OCI-LY7 (cell line): ENCODE results near the gene METTL18. TPM values are rescaled to one million over a fixed set of nuclear protein-coding genes. Genes with fewer than 3 reads are reported as not detected.

Source experiments
- BruUV-seq: library from RNA; stranded (reverse); fragments of 400-500 nt; replicated peaks from 2 replicates; lab custom pipeline; 2021; lab: Mats Ljungman, UMichigan
- CTCF ChIA-PET: fragments of 300-600 bp; sonication (Branson Sonifier 250); formaldehyde crosslinking; loops from one replicate; lab custom pipeline; 2022; ENCODE audit warnings: antibody characterized with exemption; ENCODE audit not compliant: unreplicated experiment; lab: Charles Lee
- POLR2A ChIA-PET: fragments of 300-600 bp; sonication (Branson Sonifier 250); formaldehyde crosslinking; loops from one replicate; lab custom pipeline; 2022; ENCODE audit warnings: antibody characterized with exemption; lab: Charles Lee
- DNase-seq: peaks from one replicate; pipeline ENCODE4 v3.0.0-alpha.2; 2015; ENCODE audit warnings: low spot score
- H2AFZ ChIP-seq: fragments of 200-600 bp; sonication (generic), shearing (Covaris generic); 2 replicates; pipeline ENCODE4 v1.6.1; 2014; ENCODE audit warnings: mild to moderate bottlenecking, antibody characterized with exemption, low read length, moderate library complexity
- H3K27ac ChIP-seq: fragments of 200-600 bp; sonication (generic); 2 replicates; pipeline ENCODE4 v1.5.1; 2014; ENCODE audit warnings: mixed run types, low read depth, mild to moderate bottlenecking, moderate library complexity, low read length, inconsistent platforms; ENCODE audit not compliant: poor library complexity, severe bottlenecking
- H3K36me3 ChIP-seq: fragments of 200-600 bp; sonication (generic); 2 replicates; pipeline ENCODE4 v1.6.1; 2014; ENCODE audit warnings: mild to moderate bottlenecking, antibody characterized with exemption, low read length, moderate library complexity, mixed read lengths; ENCODE audit not compliant: insufficient read depth
- H3K4me1 ChIP-seq: fragments of 200-600 bp; sonication (generic); 2 replicates; pipeline ENCODE4 v1.5.1; 2014; ENCODE audit warnings: mild to moderate bottlenecking, low read length; ENCODE audit not compliant: insufficient read depth, poor library complexity, severe bottlenecking
- H3K4me2 ChIP-seq: fragments of 200-600 bp; sonication (generic); 2 replicates; pipeline ENCODE4 v1.6.1; 2014; ENCODE audit warnings: mild to moderate bottlenecking, low read length
- H3K4me3 ChIP-seq: fragments of 200-600 bp; sonication (generic); 2 replicates; pipeline ENCODE4 v1.5.1; 2014; ENCODE audit warnings: mild to moderate bottlenecking, low read depth, low read length; ENCODE audit not compliant: poor library complexity, severe bottlenecking
- H3K79me2 ChIP-seq: fragments of 200-600 bp; sonication (generic); 2 replicates; pipeline ENCODE4 v1.6.1; 2016; ENCODE audit warnings: low read depth, mild to moderate bottlenecking, low read length, moderate library complexity, mixed read lengths; ENCODE audit not compliant: insufficient read depth
- H3K9me2 ChIP-seq: fragments of 200-600 bp; sonication (generic); 2 replicates; pipeline ENCODE4 v1.6.1; 2016; ENCODE audit warnings: mild to moderate bottlenecking, low read length, mixed read lengths; ENCODE audit not compliant: insufficient read depth
- H3K9me3 ChIP-seq: fragments of 200-600 bp; sonication (generic); 2 replicates; pipeline ENCODE4 v1.6.1; 2014; ENCODE audit warnings: mild to moderate bottlenecking, mixed run types, low read length, mixed read lengths
- H4K20me1 ChIP-seq: fragments of 200-600 bp; sonication (generic); 2 replicates; pipeline ENCODE4 v1.6.1; 2014; ENCODE audit warnings: mild to moderate bottlenecking, antibody characterized with exemption, low read length, moderate library complexity, mixed read lengths; ENCODE audit not compliant: insufficient read depth
- EZH2phosphoT487 ChIP-seq: fragments of 200-600 bp; sonication (generic); IDR thresholded peaks from 2 replicates; pipeline ENCODE4 v1.6.1; 2018; ENCODE audit warnings: low read depth, borderline replicate concordance, mild to moderate bottlenecking, mixed run types, antibody characterized with exemption, low read length, moderate library complexity, mixed read lengths
- intact Hi-C: fragments of 100-400 bp; cut with micrococcal nuclease; formaldehyde crosslinking; loops from one replicate; pipeline ENCODE4 v1.10.0; 2022; ENCODE audit not compliant: unreplicated experiment
- total RNA-seq, 2 experiments: library from RNA; depleted of rRNA in 1 of 2; stranded (reverse); fragments of >200 nt in 1 of 2; shearing (Covaris generic) in 1 of 2; gene quantifications; 2 replicates each; pipeline ENCODE4 v1.2.3, GENCODE V29; 2014 to 2022
- TF ChIP-seq, protein P1 (sequence below): fragments of 200-600 bp; sonication (generic); conservative IDR thresholded peaks from 2 replicates; pipeline ENCODE4 v1.5.1; 2014; ENCODE audit warnings: mild to moderate bottlenecking, antibody characterized with exemption, low read length, moderate library complexity, mixed read lengths

Gene METTL18
- total RNA-seq, 2 experiments from 2014 or later, result 8.7 to 12.6 TPM

DNA sequence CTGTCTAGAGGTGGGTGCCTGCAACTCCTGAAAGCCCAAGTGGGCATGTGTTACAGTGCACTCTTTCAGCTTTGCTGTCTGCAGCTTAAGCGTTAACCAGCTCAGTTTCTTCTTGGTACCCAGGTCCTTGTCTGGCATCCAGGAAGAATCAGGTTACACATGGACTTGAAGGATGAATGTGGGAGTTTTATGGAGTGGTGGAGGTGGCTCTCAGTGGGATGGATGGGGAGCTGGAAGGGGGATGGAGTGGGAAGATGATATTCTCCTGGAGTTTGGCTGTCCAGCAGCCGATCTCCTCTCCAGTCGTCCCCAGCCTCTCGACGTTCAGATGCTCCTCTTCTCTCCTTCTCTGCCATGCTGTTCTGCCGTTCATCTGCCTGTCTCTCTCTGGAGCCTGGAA, 9.4 kb downstream of the METTL18 start:
- ChIA-PET POLR2A (interaction anchor here (0.6 to 1.0 kb wide), 3 partner anchors 8 to 124 kb away, joined by 3 to 7 read pairs (median 3); no protein-coding TSS in a partner anchor), CTCF (no interaction called here)
- Histone ChIP-seq H3K36me3 (no peaks in the 10 kb centered on the region), H3K4me2 (no peak overlapping the region), H3K9me3 (no peaks in the 10 kb centered on the region), H3K27ac (no peak overlapping the region), H2AFZ (no peak overlapping the region), H3K4me1 (no peaks in the 10 kb centered on the region), H4K20me1 (no peaks in the 10 kb centered on the region), H3K79me2 (no peaks in the 10 kb centered on the region), H3K9me2 (no peaks in the 10 kb centered on the region), H3K4me3 (no peak overlapping the region)
- BruUV-seq, result no TSS peak
- TF ChIP-seq, protein P1, sequence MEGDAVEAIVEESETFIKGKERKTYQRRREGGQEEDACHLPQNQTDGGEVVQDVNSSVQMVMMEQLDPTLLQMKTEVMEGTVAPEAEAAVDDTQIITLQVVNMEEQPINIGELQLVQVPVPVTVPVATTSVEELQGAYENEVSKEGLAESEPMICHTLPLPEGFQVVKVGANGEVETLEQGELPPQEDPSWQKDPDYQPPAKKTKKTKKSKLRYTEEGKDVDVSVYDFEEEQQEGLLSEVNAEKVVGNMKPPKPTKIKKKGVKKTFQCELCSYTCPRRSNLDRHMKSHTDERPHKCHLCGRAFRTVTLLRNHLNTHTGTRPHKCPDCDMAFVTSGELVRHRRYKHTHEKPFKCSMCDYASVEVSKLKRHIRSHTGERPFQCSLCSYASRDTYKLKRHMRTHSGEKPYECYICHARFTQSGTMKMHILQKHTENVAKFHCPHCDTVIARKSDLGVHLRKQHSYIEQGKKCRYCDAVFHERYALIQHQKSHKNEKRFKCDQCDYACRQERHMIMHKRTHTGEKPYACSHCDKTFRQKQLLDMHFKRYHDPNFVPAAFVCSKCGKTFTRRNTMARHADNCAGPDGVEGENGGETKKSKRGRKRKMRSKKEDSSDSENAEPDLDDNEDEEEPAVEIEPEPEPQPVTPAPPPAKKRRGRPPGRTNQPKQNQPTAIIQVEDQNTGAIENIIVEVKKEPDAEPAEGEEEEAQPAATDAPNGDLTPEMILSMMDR, result no peak
- TF ChIP-seq EZH2phosphoT487, result no peak
- no peak for DNase-seq
- intact Hi-C loops, result no loop called here

DNA sequence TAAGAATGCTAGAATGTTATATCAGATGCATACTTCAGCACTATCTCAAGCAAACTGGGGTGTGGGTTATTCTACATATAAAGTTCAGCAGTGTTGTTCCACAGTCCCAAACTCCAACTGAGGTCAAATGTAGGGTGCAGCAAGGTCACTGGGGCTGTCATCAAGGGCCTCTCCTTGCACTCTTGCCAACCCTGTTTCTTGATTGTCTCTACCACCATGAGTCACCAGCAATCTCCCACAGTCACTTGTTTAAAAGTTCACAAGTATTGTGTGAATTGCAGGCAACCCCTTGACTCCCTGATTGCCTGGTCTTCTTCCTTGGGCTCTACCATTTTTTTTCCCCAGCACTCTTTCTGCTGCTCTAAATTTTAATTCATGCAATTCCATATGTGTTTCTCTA, 10.6 kb downstream of the METTL18 start:
- no peak overlapping the region for H3K27ac ChIP-seq
- H3K36me3 ChIP-seq, result no peaks in the 10 kb centered on the region
- intact Hi-C loops, result no loop called here
- no peak for DNase-seq
- H3K9me2 ChIP-seq, result no peaks in the 10 kb centered on the region
- H3K9me3 ChIP-seq, result no peaks in the 10 kb centered on the region
- CTCF ChIA-PET, result no interaction called here
- no TSS peak for BruUV-seq
- no peaks in the 10 kb centered on the region for H3K4me1 ChIP-seq
- no peaks in the 10 kb centered on the region for H4K20me1 ChIP-seq
- no peak overlapping the region for H2AFZ ChIP-seq
- H3K4me2 ChIP-seq, result no peak overlapping the region
- H3K4me3 ChIP-seq, result no peak overlapping the region
- POLR2A ChIA-PET, result interaction anchor here (1.4 kb wide), 1 partner anchor 9 kb away, joined by 4 read pairs; no protein-coding TSS in a partner anchor
- no peak for TF ChIP-seq EZH2phosphoT487
- TF ChIP-seq, protein P1, result no peak
- H3K79me2 ChIP-seq, result no peaks in the 10 kb centered on the region

DNA sequence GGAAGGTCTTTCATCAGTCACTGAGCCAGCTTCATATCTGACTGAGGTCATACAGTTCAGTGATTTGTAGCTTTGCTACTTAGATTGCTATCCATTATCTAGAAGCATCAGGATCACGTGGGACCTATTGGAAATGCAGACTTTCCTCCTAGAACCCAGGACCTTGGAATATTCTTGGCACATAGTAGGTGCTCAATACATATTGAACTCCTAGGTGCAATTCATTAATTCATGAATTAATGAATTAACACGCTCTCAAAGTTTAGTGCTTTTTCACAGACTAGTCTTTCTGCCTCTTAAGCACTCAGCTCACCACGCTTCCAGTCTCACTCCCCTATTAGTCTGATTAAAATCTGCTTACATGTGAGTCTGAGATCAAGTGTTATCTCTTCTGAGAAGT, 12.1 kb downstream of the METTL18 start:
- H2AFZ ChIP-seq, result no peak overlapping the region
- CTCF ChIA-PET, result no interaction called here
- no peaks in the 10 kb centered on the region for H3K9me2 ChIP-seq
- intact Hi-C loops, result no loop called here
- H3K4me1 ChIP-seq, result no peaks in the 10 kb centered on the region
- H3K9me3 ChIP-seq, result no peaks in the 10 kb centered on the region
- no TSS peak for BruUV-seq
- no peak overlapping the region for H3K4me2 ChIP-seq
- DNase-seq, result no peak
- no peak overlapping the region for H3K4me3 ChIP-seq
- H3K27ac ChIP-seq, result no peak overlapping the region
- no peaks in the 10 kb centered on the region for H3K79me2 ChIP-seq
- no peak for TF ChIP-seq EZH2phosphoT487
- TF ChIP-seq, protein P1, result no peak
- POLR2A ChIA-PET, result interaction anchor here (0.6 to 1.2 kb wide), 2 partner anchors 11 to 375 kb away, joined by 6 read pairs; no protein-coding TSS in a partner anchor
- H4K20me1 ChIP-seq, result no peaks in the 10 kb centered on the region
- H3K36me3 ChIP-seq, result no peaks in the 10 kb centered on the region
